GM06990 (cell line): Measurements from ENCODE around the gene ELSPBP1.

Experiments
- DNase-seq: peaks from one replicate; pipeline ENCODE4 v3.0.0-alpha.2; 2011; ENCODE audit not compliant: insufficient read length; ENCODE audit errors: extremely low read depth
- H3K27me3 ChIP-seq: replicated peaks from 2 replicates; pipeline ENCODE4 v1.6.0; 2011; ENCODE audit warnings: low read length; ENCODE audit not compliant: control insufficient read depth, insufficient read depth
- H3K36me3 ChIP-seq: 2 replicates; pipeline ENCODE4 v1.5.1; 2011; ENCODE audit warnings: low read length; ENCODE audit not compliant: control insufficient read depth, insufficient read depth
- H3K4me3 ChIP-seq: replicated peaks from 2 replicates; pipeline ENCODE4 v1.5.1; 2011; ENCODE audit warnings: low read depth, mild to moderate bottlenecking, control low read depth, low read length
- CTCF ChIP-seq: IDR thresholded peaks from 2 replicates; pipeline ENCODE4 v1.5.1; 2011; ENCODE audit warnings: low read length, control low read depth, mild to moderate bottlenecking, inconsistent platforms; ENCODE audit not compliant: insufficient read depth, poor library complexity, severe bottlenecking

The ELSPBP1 gene

GRCh38 chr19:48010932-48011758 is 16.7 kb downstream of the ELSPBP1 start:
- TF ChIP-seq CTCF = no peak
- no peaks in the 10 kb centered on the region for H3K36me3 ChIP-seq
- no peak for DNase-seq
- peaks cover 1% of the 10 kb centered on the region for H3K27me3 ChIP-seq
- H3K4me3 ChIP-seq = no peak overlapping the region

- TF ChIP-seq CTCF = no peak
- DNase-seq = no peak
- peaks cover 1% of the 10 kb centered on the region; the same call in 1 of the 2 replicates for H3K27me3 ChIP-seq
- no peaks in the 10 kb centered on the region for H3K36me3 ChIP-seq
- no peak overlapping the region for H3K4me3 ChIP-seq
These were observed 26.3 kb downstream of the ELSPBP1 start for GRCh38 chr19:48020686-48021085.

GRCh38 chr19:48023011-48023410 is 28.6 kb downstream of the ELSPBP1 start:
- no peak for DNase-seq
- no peak for TF ChIP-seq CTCF
- Histone ChIP-seq H3K36me3 (no peaks in the 10 kb centered on the region), H3K4me3 (no peak overlapping the region), H3K27me3 (no peaks in the 10 kb centered on the region)

- Histone ChIP-seq H3K27me3 (no peaks in the 10 kb centered on the region), H3K36me3 (no peaks in the 10 kb centered on the region), H3K4me3 (no peak overlapping the region)
- TF ChIP-seq CTCF = no peak
- no peak for DNase-seq
These were observed 29.1 kb downstream of the ELSPBP1 start for GRCh38 chr19:48023518-48023917.

- H3K27me3 ChIP-seq = no peaks in the 10 kb centered on the region
- no peak overlapping the region for H3K4me3 ChIP-seq
- TF ChIP-seq CTCF = no peak
- H3K36me3 ChIP-seq = no peaks in the 10 kb centered on the region
- no peak for DNase-seq
These were observed 31.0 kb downstream of the ELSPBP1 start for GRCh38 chr19:48025480-48025879.
